Activated CD8-positive, alpha-beta memory T cell treated with anti-CD3 and anti-CD28 coated beads for 4 hours (primary cell): Measurements from ENCODE around the gene FLNB.

ENCODE experiments used
- DNase-seq, 2 donors: peaks; one replicate each; pipeline ENCODE4 v3.0.0-alpha.2; 2020; ENCODE audit warnings: low read depth in 2 of 2

Gene FLNB

DNA sequence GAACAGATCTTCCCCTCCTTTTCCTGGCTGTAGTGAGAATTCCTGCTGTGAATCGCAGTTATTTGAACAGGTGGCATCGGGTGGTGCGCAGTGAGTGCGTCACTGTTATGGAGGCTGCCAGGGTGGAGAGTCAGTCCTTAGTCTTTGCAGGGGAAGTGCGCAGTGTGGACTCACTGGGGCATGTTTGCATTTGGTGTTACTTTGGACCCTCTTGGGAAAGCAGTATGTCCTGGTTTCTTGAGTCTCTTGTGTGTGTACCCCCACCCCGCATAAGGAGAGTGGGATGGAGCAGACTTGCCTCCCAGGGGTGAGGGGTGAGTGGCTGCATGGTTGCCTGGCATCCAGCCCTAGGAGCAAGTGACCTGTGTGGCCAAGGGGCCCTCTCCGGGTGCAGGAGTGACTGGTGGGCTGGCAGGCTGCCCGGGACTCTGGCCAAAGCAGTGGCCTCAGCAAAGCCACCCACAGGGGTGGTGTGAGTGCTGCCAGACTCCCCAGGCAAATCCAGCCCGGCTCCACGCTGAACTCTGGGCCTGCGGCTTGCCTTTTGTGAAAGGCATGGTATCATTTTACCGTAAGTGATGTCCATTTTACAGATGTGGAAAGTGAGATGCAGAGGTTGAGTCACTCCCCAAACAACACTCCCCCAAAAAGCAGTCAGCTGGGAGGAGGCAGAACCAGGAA lies 156.1 kb downstream of the FLNB start:
- no peak for DNase-seq

DNA sequence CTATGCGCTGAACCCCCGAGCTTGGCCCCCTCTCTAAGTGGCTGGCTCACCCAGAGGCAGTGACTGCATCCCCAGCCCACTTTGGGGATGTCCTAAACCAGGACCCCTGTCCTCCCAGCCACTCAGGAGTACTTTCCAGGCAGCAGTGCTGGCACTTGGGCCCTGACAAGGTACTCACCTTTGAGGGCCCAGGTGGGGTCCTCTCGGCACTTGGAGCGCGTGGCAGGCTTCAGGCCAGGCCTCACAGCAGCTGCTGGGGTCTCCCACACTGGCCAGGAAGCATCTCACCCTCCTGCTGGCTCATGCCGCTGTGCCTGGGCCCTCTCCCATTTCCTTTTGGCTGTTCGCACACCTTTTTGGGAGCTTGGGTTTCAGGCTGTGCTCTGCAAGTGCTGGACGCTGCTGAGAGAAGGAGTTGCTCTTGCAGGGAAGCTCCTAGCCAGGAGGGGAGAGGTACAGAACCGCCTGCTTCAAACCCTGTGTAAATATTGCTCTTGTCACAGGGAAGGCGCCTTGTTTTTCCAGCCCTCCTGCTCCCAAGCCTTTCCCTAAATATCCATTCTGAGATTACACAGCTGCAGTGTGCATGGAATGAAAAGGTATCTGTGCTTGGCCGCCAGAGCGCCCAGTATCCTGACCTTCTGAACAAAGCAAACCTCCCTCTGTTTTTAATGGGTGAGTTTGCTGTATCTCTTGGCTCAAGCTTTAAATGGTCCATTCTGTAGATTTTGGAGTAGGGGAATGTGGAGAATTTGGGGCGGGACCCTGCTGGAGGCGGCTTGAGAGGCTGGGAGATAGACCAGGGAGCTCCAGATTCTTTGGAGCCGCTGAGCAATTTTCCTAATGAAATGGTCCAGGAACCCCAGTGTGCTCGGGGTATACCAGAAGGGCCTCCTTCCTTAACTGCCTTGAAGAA lies 156.9 kb downstream of the FLNB start:
- no peak for DNase-seq

DNA sequence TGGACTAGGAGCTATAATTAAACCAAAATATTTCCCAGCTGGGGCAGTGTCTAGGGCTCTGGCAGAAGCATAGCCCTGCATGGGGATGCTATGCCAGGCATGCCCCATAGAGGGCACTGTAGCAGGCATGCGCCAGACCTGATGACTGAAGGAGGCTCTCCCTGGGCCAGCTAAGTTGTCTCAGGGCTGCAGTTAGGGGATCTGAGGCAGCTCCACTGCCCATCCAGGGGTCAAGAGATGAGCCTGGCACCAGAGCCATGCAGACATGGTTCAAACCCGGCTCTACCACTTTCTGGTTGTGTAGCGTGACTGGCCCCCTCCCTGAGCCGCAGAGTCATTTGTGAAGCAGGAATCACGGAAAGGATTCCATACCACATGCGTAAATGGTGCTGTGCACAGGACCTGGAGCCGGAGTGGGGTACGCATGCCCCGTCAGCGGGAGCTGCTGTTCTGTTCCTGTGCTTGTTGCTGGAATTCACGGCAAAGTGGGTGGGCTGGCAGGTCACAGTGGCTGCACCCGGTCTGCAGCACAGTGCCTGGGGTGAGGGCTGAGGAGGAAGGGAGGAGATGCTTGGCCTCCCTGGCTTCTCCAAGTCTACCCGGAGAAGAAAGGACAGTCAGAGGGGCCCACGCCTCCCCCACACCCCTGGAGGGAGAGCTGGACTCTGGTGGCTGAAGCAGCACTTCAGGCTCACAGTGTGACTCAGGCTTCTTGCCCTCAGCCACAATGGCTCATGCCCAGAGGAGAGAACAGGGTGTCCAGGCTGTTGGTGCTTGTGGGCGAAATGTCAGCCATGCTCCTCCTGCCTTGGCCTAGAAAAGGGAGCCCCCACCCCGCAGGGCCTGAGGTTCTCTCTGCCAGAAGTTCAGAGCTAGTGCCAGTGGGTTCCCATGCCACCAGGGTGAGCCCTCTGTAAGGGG lies 159.5 kb downstream of the FLNB start:
- peak; percentile 19 to 25 for DNase-seq

DNA sequence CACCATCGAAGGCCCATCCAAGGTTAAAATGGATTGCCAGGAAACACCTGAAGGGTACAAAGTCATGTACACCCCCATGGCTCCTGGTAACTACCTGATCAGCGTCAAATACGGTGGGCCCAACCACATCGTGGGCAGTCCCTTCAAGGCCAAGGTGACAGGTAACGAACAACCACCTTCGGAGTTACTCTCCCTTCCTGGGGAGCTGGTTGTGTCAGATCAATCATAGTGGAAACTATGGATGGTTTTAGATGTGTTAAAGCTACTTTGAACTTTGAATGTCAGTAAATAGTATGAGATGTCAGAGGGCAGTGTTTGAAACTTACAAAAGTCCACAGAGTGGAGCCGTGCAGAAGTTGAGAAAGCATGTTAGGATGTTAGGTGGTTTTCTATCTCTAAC lies 160.3 kb downstream of the FLNB start:
- no peak for DNase-seq

DNA sequence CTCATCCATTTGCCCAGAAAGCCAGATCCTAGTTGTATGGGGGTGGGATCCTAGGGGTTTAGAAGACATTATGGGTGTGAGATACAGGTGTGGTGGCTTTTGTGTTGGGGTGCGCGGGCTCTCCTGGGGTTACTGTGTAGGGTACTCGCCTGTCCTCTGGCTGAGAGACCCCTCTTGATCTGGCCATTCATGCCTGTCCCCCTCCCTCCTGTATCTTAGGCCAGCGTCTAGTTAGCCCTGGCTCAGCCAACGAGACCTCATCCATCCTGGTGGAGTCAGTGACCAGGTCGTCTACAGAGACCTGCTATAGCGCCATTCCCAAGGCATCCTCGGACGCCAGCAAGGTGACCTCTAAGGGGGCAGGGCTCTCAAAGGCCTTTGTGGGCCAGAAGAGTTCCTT lies 161.1 kb downstream of the FLNB start:
- no peak for DNase-seq

DNA sequence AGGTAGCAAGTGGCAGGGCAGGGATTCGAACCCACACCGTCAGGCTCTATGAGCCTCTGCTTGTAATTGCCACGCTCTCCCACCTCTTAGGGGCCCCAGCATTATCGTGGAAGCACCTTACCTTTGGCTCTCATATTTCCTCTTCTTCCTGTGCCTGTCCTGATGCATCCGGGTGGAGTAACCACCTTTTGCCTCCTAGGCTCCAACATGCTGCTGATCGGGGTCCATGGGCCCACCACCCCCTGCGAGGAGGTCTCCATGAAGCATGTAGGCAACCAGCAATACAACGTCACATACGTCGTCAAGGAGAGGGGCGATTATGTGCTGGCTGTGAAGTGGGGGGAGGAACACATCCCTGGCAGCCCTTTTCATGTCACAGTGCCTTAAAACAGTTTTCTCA lies 162.2 kb downstream of the FLNB start:
- DNase-seq: no peak

DNA sequence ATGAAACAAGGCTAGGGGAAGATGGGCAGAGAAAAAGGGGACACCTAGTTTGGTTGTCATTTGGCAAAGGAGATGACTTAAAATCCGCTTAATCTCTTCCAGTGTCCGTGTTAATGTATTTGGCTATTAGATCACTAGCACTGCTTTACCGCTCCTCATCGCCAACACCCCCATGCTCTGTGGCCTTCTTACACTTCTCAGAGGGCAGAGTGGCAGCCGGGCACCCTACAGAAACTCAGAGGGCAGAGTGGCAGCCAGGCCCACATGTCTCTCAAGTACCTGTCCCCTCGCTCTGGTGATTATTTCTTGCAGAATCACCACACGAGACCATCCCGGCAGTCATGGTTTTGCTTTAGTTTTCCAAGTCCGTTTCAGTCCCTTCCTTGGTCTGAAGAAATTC lies 162.9 kb downstream of the FLNB start:
- DNase-seq: no peak

DNA sequence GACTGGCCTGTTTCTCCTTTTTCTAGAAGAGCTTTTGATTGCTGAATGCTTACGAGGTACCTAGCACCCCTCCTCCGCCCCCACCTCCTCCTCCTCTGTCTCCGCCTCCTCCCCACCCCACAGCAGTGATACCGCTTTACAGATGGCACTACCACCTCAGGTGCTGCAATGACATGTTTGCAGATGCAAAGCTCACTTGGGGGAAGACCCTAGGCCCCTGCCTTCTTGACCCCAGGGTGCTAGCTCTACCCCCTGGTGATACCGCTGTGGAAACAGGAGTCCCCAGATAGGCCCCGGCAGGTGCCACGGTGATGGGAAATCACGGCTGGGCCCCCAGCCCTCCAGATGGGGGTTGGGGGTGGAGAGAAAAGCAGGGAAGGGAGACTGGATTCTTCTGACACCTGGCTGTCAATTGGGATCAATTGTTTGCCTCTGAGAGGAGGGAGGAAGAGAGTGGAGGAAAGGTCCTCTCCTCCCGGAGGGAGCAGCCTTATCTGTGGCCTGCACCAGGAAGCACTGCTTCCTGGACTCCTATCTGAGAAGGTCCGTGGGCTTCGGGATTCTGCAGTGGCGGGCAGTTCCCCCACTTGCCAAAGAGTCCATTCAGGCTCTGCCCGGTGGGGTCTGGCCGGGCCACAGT lies 164.9 kb downstream of the FLNB start:
- no peak for DNase-seq

DNA sequence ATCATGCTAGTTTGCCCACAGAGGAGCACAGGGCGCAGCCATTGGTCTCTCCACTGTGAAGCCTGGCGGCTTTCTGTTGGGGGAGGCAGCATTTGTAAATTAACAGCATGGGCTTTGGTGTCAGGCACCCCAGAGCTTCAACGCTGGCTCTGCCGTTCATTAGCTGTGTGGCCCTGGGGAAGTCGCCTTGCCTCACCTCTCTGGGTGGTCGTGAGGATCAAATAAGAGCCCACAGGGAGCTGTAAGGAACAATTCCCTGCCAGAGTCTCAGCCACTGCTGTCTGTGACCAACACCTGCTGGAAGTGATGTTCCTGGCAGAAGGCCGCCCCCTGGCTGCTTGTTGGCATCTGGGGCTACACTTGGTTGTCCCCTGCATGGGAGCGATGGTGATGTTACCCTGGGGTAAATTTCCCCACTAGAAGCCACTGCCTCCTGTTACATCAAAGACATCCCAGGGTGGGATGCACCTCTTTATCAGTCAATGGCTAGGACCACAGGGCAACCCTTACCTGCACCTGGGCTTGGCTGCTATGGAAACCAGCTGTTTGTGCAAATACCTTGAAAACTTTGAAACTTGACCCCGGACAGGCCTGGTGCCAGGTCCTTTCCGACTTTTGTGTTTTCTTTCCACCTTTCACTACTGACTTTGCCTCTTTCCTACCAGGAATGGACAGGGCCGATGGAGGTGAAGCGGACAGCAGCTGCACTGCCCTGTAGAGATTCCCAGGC lies 165.6 kb downstream of the FLNB start:
- DNase-seq: no peak

DNA sequence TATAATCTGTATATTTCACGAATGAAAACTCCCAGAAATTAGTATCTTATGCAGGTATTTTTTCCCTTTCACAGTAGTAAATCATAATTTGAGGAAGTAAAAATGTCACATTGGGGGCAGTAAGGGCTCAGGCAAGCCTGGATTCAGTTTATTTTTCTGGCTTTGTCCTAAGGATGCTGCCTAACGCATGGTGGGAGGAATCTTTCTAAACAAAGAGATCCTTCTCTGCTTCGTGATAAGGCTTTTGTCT lies 166.9 kb downstream of the FLNB start:
- DNase-seq: no peak

DNA sequence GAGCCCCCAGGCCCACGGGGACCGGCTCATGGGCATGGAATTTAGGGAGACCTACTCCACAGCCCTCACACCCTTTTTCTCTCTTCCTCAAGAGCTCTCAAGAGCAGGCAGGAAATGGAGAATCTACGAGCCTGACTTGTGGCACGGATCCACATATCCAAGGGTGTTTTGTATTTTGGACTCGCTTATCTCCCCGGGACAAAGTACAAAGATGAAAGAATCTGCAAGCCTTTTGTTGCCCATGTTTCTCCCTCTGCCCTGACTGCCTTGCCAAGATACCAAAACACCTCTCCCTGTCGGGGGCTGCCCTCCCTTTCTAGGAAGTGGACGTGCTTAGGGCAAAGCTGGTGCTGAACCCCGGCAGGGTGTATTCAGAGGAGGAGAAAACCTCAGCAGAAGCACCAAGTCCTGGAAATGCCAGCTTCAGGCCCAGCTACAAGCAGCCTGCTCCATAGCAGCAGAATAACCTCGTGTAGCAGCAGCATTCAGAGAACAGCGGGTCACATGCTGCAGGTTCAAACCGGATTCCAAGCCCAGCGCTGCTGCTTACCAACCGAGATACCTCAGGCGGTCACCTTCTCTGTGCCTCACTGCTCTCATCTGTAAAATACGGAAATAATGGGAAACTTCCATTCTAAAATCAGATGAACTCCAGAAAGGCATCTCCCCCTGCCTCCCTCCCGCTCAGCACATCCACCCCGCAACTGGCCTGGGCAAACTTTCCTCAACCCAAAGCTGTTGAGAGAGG lies 167.4 kb downstream of the FLNB start:
- no peak for DNase-seq

DNA sequence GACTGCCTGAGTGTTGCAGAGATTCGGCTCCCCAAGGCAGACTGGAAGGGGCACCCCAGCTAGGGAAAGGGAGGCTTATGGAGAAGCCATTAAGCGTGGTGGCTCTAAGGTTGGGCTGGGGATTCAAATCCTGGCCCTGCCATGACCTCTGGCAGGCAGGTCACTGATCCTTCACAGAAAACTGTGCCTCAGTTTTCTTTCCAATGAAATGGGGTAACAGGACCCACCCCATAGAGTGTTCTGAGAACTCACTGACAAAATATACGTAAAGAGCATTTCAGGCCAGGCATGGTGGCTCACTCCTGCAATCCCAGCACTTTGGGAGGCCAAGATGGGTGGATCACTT lies 167.9 kb downstream of the FLNB start:
- no peak for DNase-seq

DNA sequence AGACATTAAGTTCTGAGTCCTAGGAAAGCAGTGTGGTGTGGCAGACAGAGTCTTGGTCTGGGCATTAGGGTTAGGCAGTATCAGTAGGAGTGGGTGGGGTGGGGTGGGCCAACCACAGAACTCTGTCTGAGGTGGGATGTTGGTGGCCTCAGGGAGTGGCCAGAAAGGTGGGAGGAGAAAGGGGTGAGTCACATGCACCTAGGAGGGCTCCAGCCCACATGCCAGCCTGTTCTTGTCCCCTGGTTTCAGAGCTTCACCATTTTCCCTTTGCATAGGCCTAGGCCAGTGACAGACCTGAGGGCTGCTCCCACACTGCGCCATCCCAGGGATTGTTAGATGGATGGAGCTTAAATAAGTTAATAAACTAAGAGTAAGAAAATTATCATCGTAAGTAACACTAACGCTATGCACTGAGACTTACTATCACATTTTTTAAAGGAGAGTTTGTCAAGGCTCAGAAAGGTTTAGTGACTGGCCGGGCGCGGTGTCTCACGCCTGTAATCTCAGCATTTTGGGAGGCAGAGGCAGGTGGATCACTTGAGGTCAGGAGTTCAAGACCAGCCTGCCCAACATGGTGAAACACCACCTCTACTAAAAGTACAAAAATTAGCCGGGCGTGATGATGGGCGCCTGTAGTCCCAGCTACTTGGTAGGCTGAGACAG lies 168.7 kb downstream of the FLNB start:
- no peak for DNase-seq

DNA sequence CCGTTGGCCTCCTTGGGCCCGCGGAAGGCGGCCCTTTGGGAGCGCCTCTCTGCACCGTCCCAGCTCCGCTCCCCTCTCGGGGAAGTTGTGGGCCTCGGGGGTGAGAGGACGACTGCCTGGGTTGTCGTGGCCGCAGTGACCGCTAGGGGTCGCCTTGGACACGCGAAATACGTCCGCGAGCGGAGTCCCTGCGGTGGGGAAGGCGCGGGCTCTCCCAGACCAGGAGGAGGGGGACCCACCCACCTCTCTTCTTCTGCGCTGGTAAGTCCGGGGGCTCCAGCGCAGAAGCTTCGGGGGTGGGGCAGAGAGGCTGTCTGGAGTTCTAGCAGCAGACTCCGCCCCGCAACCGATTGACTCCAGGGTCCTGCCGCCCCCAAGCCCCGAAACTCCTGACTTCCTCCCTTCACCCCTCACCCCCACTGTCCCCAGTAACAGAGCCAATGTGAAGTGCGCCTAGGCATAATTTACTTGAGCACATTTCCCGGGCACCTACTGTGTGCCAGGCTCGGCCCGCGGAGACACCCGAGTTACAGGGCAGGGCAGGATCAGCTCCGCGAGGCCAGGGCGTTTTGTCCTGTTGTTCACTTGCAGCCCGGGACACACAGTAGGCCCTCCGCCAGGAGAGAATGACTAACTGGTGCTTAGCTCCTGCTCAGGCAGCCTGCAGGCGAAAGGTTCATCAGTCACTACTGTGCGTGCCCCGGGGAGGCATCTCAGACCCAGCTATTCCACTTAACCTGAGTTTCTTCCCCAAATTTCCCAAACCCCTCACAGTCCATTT lies 169.7 kb downstream of the FLNB start:
- DNase-seq: peak; percentile 75 to 81

DNA sequence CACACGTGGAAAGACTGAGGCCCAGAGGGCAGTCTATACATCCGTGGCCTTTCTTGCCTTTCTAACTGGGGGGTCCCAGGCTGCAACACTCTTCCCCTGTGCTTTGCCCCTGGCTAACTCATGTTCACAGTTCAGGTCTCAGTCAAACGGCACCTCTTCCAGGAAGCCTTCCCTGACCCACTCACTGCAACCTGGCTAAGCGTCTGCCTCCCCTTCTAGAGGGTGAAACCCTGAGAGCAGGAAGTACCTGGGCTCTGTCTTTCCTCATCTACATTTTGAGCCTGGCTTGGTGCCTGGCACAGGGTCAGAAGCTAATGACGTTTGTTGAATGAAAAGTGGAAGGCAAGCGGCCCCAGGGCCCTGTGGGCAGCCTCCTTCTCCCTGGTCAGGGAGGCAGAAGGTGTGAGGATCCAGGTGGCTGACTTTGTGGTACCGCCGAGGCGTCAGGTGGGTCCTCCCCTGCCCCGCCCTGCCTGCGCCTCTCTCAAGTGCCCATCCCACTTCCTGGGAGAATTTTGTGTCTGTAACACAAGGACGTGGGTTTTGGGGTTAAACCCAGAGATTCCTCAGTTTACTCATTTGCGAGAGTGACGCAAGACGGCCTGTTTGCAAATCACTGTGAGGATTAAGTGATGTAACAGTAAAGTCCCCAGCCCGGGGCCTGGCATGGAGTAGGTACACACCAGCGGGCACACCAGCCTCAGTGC lies 170.5 kb downstream of the FLNB start:
- no peak for DNase-seq

DNA sequence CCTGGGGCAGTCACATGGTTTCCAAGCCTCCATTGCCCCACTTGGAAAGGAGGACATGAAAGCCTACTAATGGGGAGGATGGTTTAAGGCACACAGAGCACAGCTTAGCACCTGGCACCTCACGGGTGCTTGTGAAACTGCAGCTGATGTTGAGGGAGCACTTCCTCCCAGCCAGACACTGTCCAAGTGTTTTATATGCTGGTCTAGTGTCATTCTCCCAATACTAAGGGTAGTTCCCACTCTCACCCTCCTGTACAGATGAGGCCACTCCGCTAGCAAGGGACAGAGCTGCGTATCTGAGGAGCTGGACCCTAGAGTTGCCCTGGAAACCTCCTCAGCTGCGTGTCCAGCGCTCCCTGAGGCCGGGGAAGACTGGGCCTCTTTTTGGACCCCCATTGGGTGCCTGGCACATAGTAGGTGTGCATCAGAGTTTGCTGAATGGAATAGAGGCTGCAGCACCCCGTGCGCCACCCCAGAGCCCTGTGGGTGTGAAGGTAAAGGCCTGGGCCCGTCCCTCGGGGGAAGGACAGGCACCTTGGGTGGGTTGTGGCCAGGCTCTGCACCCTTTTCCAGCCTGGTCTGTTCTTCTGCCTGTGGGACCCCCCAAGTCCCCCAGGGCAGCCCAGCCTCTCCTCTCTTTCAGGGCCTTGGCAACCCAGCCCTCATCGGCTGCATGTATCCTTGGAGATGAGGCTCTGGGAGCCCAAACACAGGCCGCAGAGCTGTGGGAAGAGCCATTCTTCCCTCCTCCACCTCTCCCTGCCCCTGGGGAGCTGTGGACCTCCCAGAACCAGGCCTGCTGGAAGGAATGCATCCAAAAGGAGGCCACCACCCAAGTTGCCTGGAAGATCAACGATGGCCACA lies 171.2 kb downstream of the FLNB start:
- no peak for DNase-seq

DNA sequence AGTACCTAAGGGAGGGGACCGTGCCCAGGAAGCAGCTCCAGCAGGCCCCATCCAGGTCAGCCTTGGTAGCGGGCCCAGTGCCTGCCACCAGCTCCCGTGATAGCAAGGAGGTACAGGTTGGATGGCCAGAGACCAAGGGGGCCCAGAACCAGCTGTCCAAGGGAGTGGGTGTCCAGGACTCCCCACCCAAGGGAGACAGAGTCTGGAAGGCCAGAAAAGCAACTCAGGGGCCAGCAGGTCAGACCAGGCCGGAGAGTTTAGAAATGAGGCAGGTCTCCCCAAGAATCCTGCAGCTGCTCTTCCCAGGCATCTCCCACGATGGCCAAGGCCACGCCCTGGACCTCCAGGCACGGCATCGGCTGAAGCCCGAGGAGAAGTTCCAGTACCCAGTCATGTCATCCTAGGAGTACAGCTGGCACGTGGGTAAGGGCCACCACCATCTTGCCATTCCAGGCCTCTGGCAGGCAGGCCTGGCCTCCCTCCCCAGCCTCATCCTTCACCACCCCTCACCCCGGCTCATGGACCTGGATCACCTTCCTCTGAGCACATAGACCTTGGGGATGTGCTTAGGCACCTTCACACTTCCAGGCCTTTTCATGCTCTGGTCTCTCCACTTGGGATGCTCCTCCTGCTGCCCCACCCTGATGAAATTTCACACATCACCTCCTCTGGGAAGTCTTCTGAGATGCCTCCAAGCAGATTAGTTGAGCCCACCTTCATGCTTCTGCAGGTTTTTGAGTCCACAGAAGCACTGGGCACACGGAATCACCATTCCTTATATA lies 172.1 kb downstream of the FLNB start:
- no peak for DNase-seq
